ENCODE results near the gene TMEM163.

Gene TMEM163

DNA sequence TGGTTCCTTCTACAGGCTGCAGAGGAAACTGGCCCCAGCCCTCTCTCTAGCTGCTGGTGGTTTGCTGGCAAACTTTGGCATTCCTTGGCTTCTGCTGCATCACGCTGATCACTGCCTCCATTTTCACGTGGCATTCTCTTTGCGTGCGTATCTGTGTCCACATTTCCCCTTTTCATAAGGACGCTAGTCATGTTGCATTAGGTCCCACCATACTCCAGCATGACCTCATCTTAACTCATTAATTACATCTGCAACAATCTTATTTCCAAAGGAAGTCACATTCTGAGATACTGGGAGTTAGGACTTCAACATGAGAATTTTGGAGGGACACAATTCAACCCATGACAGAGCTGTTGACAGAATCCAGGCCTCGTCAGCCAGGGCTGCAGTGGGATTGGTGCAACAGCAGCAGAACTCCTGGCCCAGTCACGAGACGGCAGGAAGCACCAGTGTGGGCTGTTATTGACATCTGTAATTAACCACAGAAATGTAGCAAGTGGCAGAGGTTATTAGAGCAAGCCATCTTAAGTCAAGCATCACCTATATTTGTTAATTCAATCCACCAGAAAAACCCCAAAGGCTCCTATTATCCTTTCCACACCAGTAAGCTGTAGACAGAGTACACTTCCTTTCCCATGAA is 132.4 kb downstream of the TMEM163 start:
- no peak for TF ChIP-seq POLR2A (IDR thresholded peaks at IDR 0.05; ENCODE audit: low read depth, low read length)
- DNase-seq (ENCODE audit: insufficient read length, low spot score) (no peak), FAIRE-seq (no peak)

GRCh38 chr2:134583997-134584520 is 134.7 kb downstream of the TMEM163 start:
- DNase-seq (ENCODE audit: insufficient read length, low spot score) (no peak), FAIRE-seq (no peak)
- TF ChIP-seq POLR2A (IDR thresholded peaks at IDR 0.05; ENCODE audit: low read depth, low read length): no peak

DNA sequence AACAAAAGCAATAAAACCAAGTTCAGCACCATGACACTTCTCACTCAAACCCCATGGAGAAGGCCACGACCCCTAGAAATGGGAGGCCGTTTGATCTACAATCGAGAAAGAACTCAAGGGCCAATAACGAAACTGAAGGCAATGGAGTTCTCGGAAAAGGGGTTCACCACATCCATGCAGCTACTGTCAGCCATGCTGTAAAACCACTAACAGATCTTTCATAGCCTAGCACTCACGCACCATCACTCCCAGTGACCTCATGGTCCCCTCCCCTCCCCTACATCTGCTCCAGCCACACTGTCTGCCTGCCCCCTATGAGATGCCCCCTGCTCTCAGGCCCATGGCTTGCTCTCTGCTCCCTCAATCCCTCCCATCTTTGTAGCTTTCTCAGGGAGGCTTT is 135.3 kb downstream of the TMEM163 start:
- TF ChIP-seq POLR2A (IDR thresholded peaks at IDR 0.05; ENCODE audit: low read depth, low read length): no peak
- no peak for DNase-seq (ENCODE audit: insufficient read length, low spot score)
- FAIRE-seq: no peak

DNA sequence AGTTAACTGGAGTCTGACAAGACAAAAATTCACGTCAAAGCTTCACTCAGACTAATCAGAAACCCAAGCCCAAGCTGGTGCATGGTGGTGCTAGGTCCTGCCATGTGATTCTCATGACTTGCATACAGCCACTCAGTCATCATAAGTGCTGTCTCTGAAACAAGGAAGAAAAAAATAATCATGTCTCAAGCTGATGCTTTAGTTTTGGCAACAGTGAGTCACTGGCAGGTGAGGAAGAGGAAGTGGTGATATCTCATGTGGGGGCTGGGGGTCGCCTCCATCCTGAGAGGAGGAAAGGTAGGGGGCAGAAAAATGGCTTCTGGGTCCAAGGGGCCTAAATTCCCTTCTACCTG is 136.3 kb downstream of the TMEM163 start:
- no peak for DNase-seq (ENCODE audit: insufficient read length, low spot score)
- no peak for TF ChIP-seq POLR2A (IDR thresholded peaks at IDR 0.05; ENCODE audit: low read depth, low read length)
- no peak for FAIRE-seq

DNA sequence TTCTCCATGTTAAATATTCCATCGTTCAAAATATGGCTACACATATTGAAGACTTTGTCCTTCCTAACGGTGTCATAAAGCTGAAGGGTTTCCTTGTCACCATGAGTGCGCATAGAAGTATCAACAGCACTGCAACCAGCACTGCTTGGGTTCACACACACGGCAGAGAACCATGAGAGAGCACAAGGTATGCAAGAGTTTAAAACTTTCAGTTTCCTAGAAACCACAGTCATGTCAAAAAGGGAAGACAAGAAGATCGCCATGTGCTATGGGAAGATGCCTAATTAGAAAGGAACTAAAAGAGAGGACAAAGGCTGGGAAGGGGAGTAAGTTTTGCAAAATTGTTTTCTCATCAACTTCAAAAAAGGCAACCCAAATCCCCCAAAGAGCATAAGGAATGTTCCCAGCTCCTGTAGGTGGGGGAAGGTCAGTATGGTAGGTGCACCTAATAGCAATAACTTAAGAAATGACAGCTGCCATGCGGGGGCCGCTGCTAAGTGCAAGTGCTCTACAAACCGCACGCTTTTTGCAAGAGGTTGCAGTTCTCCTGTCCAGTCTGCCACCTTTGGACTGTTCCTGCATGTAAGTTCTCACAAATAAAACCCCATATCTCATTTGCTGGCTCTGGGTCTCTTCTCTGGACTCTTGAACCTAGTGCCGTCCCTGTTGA is 136.8 kb downstream of the TMEM163 start:
- no peak for TF ChIP-seq POLR2A (IDR thresholded peaks at IDR 0.05; ENCODE audit: low read depth, low read length)
- DNase-seq (ENCODE audit: insufficient read length, low spot score) (no peak), FAIRE-seq (no peak)

DNA sequence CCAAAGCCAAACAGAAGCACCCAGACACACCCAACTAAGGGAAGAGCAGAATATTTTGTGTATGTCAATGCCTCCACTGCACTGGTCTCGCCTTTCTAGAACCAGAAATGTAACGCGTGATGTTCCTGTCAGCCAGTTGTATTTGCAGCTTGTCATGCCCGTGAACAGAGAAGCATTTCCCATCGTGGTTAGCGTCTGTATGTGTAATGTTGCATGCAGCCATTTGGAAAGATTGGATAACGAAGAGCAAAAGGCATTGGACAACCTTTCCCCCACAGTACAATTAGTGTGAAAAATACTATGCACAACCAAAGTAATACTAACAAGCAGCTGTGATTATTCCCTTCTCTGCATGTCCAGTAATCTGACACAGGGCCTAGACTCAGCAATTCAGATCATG is 140.5 kb downstream of the TMEM163 start:
- TF ChIP-seq POLR2A (IDR thresholded peaks at IDR 0.05; ENCODE audit: low read depth, low read length): no peak
- DNase-seq (ENCODE audit: insufficient read length, low spot score) (no peak), FAIRE-seq (no peak)

DNA sequence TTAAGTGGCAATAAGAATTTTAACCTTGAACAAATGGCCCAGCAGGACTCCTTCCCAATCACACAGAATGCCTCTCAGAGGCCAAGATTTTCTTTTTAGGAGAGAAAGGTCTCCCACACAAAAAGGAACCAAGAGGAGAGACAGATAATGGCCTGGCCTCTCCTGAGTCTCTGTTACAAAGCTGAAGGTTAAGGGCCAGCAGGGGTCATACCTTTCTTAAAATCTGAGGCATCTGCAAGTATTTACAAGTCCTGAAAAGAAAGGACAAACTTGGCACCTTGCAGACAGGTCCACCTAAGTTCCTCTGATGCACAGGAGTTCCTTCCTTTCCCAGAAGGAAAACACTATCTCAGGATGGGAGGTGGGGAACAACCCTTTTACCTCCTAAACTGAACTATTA is 142.3 kb downstream of the TMEM163 start:
- no peak for DNase-seq (ENCODE audit: insufficient read length, low spot score)
- no peak for FAIRE-seq
- no peak for TF ChIP-seq POLR2A (IDR thresholded peaks at IDR 0.05; ENCODE audit: low read depth, low read length)

- no peak for FAIRE-seq
- TF ChIP-seq POLR2A (IDR thresholded peaks at IDR 0.05; ENCODE audit: low read depth, low read length): no peak
- DNase-seq (ENCODE audit: insufficient read length, low spot score): no peak
Observed at GRCh38 chr2:134575888-134576287, 142.9 kb downstream of the TMEM163 start.

DNA sequence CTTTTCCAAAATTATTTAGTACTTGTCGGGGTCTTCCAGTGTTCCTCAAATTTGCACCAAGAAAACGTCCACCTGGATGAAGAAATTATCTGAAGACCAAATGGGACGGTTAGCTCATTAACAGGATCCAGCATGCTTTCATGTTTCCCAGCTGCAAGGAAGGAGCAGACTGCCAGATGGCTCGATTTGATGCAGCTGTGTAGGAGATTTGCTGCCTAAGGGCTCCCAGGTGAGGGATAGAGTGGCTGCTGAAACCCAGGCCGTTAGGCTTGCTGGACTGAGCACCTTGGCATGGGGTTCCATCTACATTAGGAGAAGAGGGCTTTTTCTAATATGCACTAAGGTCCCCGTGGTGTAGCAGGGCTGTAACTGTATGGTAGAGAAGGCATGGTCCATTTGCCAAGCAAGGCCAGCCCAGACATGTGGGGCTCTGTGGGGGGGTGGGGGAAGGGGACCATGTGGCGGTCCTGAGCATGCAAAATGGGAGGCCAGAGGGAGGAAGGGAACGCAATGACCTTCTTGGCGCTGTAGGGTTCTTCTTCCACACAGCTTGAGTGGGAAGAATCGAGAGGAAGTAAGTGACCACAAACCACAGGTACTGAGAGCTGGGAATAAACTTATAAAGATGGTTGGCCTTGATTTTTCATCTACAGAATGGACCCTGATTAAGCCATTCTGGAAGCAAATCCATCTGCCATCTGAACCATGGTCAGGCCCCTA is 144.0 kb downstream of the TMEM163 start:
- DNase-seq (ENCODE audit: insufficient read length, low spot score) (no peak), FAIRE-seq (no peak)
- TF ChIP-seq POLR2A (IDR thresholded peaks at IDR 0.05; ENCODE audit: low read depth, low read length): no peak

DNA sequence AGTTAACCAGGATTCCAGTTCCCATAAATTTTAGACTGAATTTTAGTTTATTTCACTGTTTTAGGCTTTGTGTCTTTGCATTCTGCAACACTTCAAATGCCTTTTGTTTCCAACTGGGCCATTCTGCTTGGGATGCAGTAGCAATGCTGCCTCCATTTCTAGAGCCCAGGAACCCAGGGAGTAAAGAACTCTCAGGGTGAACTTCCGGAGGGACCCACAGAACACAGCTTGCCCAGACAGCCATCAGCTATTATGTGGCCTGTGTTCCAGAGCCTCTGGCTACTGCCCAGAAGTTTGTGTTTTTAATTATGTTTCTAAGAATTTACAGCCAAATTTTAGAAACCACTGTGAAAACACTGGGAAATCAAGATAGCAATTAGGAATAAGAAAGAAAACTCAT is 145.1 kb downstream of the TMEM163 start:
- TF ChIP-seq POLR2A (IDR thresholded peaks at IDR 0.05; ENCODE audit: low read depth, low read length): no peak
- FAIRE-seq: no peak

DNA sequence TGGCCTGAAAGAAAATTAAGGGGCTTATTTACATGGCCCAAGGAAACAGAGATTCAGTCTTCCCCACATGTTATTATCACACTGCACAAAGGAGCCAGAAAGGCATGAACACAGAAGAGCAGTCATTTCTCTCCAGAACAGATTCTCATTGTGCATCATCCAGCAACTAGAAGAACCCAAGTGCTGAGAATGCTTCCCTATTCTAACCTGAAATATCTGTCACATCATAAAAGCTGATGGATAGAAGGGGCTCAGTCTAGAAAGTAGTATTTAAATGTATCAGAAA is 145.8 kb downstream of the TMEM163 start:
- TF ChIP-seq POLR2A (IDR thresholded peaks at IDR 0.05; ENCODE audit: low read depth, low read length): no peak
- no peak for FAIRE-seq
- DNase-seq (ENCODE audit: insufficient read length, low spot score): no peak

More for the DNA sequence above, 145.1 kb downstream of the TMEM163 start:
- DNase-seq (ENCODE audit: insufficient read length, low spot score): no peak

DNA sequence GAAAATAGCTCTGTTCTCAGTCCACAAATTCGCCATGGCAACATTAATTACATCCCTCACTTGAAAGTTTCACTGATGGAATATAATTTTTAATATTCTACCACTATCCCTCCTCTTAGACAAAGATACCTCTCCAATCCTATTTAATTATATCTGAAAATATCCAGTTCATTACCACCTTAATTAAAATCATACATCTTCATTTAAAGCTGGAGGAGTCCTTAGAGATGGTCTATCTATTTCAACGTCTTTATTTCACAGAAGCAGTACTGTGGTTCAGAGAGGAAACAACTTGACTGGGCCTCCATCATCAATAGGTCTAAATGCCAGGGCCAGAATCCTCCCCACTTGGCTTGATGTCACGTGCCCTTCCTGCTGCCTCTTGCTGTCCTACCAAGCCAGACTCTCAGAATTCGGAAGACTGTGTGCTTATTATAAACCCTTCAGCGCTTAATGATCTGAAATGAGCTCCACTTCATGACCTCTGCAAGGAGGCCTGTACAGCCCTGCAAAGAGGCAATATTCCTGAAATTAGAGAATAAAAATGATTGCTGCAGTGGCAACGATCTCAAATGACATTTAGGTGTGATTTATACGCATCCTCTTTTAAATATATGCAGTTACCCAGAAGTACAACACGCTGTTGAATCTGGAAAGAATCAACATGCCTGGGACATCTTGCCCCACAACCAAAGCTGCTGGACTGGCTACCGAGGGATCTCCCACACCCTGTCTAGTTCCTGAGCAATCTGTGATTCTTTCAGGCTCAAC is 146.3 kb downstream of the TMEM163 start:
- no peak for TF ChIP-seq POLR2A (IDR thresholded peaks at IDR 0.05; ENCODE audit: low read depth, low read length)
- DNase-seq (ENCODE audit: insufficient read length, low spot score) (no peak), FAIRE-seq (no peak)

DNA sequence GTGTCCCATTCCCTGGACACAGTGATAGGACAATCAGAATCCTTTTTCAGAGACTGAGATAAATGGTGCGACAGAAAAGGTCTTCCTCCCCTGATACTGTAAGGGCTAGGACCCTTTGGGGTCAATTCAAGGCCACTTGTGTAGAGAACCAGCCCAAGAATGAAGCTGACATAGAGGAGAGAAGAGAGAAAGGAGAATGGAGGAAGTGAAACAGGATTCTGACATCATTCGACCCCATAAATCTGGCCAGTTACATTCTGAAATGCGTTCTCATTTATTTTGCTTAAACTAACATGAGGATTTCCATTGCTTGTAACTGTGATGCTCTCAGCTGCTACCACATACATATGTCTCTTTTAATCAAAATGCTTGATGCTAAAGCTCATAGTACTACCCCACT is 148.1 kb downstream of the TMEM163 start:
- DNase-seq (ENCODE audit: insufficient read length, low spot score): no peak
- no peak for FAIRE-seq
- TF ChIP-seq POLR2A (IDR thresholded peaks at IDR 0.05; ENCODE audit: low read depth, low read length): no peak

DNA sequence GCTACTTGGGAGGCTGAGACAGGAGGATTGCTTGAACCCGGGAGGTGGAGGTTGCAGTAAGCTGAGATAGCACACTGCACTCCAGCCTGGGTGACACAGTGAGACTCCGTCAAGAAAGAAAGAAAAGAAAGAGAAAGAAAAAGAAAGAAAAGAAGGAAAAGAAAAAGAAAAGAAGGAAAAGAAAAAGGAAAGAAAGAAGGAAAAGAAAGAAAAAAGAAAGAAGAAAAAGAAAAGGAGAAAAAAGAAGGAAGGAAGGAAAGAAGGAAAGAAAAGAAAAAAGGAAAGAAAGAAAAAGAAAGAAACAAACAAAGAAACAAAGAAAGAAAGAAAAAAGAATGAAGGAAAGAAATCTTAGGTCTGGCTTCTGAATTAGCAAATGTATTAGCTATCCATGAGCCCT is 150.4 kb downstream of the TMEM163 start:
- DNase-seq (ENCODE audit: insufficient read length, low spot score) (no peak), FAIRE-seq (no peak)
- no peak for TF ChIP-seq POLR2A (IDR thresholded peaks at IDR 0.05; ENCODE audit: low read depth, low read length)
